Activated CD8-positive, alpha-beta T cell treated with anti-CD3 and anti-CD28 coated beads for 36 hours (primary cell): ENCODE measurements around the gene OR1E1. TPM values are rescaled to one million over a fixed set of nuclear protein-coding genes. Genes with fewer than 3 reads are reported as not detected.
"Not testable (repeated sequence)": the region's sequence is repeated elsewhere in the genome, so short reads cannot be mapped to it uniquely, and the experiment has no call there.

Source experiments
- ATAC-seq: fragments of 200-7000 bp; cut with Tn5 transposase; one replicate; pipeline ENCODE4 v1.10.0; 2021; ENCODE audit warnings: mild to moderate bottlenecking, moderate library complexity
- CTCF ChIA-PET: fragments of 350-600 bp; sonication (Branson Sonifier 250); formaldehyde crosslinking; loops from one replicate; lab custom pipeline; 2021; ENCODE audit warnings: antibody characterized with exemption; lab: Charles Lee
- POLR2A ChIA-PET: fragments of 350-600 bp; sonication (Branson Sonifier 250); formaldehyde crosslinking; loops from one replicate; lab custom pipeline; 2021; ENCODE audit warnings: antibody characterized with exemption; lab: Charles Lee
- DNase-seq: peaks from one replicate; pipeline ENCODE4 v3.0.0-alpha.2; 2020
- H3K27ac Mint-ChIP-seq: one replicate; pipeline ENCODE4 v1.8.0; 2021; ENCODE audit warnings: mild to moderate bottlenecking, mixed read lengths
- H3K27me3 Mint-ChIP-seq: one replicate; pipeline ENCODE4 v1.8.0; 2021; ENCODE audit warnings: mixed read lengths
- H3K36me3 Mint-ChIP-seq: one replicate; pipeline ENCODE4 v1.8.0; 2021; ENCODE audit warnings: low read depth, mixed read lengths
- H3K4me1 Mint-ChIP-seq: one replicate; pipeline ENCODE4 v1.8.0; 2021; ENCODE audit warnings: low read depth, mixed read lengths
- H3K4me3 Mint-ChIP-seq: one replicate; pipeline ENCODE4 v1.8.0; 2021; ENCODE audit warnings: mild to moderate bottlenecking, moderate library complexity, mixed read lengths
- H3K9me3 Mint-ChIP-seq: one replicate; pipeline ENCODE4 v1.8.0; 2021; ENCODE audit warnings: mixed read lengths
- intact Hi-C: fragments of 100-400 bp; cut with micrococcal nuclease; formaldehyde crosslinking; loops from one replicate; pipeline ENCODE4 v1.10.0; 2022
- total RNA-seq, 2 experiments: library from RNA; stranded (reverse); gene quantifications; one replicate each; pipeline ENCODE4 v1.2.3, GENCODE V29; 2021
- TF ChIP-seq, protein P1 (sequence below): fragments of 200-600 bp; IDR thresholded peaks from one replicate; pipeline ENCODE4 v1.8.0; 2022; ENCODE audit warnings: antibody characterized with exemption, mild to moderate bottlenecking

The OR1E1 gene
- total RNA-seq, 2 experiments from 2014 or later, result not detected

DNA sequence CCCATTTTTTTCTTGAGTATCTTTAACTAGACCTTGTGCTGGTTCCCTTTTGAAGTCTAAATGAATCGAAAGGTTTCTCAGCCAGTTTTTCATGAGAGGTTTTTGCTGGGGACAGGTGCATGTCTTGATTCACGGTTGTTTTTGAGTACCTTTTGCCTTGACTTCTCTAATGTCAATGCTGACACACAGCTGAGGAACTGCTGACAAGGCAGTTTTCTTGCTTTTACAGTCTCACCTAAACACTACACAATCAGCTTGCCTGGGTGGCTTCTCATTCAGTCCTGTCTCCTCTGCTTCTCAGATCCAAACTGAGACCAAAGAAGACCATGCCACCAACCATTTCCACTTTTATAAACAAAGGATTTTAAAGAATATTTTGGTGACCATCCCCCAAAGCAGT is 20.0 kb upstream of the OR1E1 start:
- TF ChIP-seq, protein P1, sequence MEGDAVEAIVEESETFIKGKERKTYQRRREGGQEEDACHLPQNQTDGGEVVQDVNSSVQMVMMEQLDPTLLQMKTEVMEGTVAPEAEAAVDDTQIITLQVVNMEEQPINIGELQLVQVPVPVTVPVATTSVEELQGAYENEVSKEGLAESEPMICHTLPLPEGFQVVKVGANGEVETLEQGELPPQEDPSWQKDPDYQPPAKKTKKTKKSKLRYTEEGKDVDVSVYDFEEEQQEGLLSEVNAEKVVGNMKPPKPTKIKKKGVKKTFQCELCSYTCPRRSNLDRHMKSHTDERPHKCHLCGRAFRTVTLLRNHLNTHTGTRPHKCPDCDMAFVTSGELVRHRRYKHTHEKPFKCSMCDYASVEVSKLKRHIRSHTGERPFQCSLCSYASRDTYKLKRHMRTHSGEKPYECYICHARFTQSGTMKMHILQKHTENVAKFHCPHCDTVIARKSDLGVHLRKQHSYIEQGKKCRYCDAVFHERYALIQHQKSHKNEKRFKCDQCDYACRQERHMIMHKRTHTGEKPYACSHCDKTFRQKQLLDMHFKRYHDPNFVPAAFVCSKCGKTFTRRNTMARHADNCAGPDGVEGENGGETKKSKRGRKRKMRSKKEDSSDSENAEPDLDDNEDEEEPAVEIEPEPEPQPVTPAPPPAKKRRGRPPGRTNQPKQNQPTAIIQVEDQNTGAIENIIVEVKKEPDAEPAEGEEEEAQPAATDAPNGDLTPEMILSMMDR, result no peak
- Mint-ChIP-seq H3K27ac (no peak overlapping the region), H3K4me3 (no peak overlapping the region), H3K36me3 (no peaks in the 10 kb centered on the region), H3K27me3 (peaks cover 14% of the 10 kb centered on the region), H3K4me1 (no peaks in the 10 kb centered on the region), H3K9me3 (no peaks in the 10 kb centered on the region)
- no peak for DNase-seq
- CTCF ChIA-PET, result interaction anchor here (0.6 kb wide), 1 partner anchor 161 kb away, joined by 3 read pairs; no protein-coding TSS in a partner anchor
- ATAC-seq, result no peak
- POLR2A ChIA-PET, result no interaction called here
- intact Hi-C loops, result no loop called here

DNA sequence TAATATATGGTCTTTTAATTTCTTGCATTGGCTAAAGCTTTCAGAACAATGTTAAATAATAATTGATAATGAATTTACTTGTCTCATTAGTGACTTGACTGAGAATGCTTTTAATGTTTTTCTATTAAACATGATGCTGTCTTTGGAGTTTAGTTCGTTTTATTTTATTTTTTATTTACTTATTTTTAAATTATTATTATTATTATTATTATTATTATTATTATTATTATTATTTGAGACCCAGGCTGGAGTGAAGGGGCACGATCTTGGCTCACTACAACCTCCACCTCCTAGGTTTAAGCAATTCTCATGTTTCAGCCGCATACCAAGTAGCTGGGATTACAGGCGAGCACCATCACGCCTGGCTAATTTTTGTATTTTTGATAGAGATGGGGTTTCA is 17.4 kb upstream of the OR1E1 start:
- H3K4me3 Mint-ChIP-seq, result no peak overlapping the region
- ChIA-PET CTCF (no interaction called here), POLR2A (no interaction called here)
- no peaks in the 10 kb centered on the region for H3K9me3 Mint-ChIP-seq
- TF ChIP-seq, protein P1, result no peak
- no peak overlapping the region for H3K27ac Mint-ChIP-seq
- H3K27me3 Mint-ChIP-seq, result peaks cover 16% of the 10 kb centered on the region
- no peaks in the 10 kb centered on the region for H3K4me1 Mint-ChIP-seq
- intact Hi-C loops, result no loop called here
- ATAC-seq (no peak), DNase-seq (no peak)
- H3K36me3 Mint-ChIP-seq, result no peaks in the 10 kb centered on the region

DNA sequence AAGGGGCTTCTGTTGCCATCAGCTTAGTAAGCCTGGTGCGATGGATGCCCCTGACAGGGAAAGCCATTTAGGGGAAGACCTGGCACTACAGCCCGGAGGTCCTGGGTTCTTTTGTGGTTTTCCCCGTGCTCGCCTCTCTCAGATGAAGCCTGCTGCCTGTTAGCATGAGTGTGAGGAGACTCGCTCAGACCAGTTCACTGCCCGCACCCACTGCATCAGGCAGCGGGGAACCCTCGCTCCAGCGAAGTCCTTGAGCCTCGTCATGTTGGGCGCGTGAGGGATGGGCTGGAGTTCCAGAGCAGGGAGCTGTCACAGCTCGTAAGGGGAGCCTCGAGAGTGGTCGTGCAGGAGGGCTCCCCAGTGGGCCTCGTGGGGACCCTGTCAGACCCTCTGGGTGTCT is 14.0 kb upstream of the OR1E1 start:
- H3K4me3 Mint-ChIP-seq, DNase-seq, CTCF ChIA-PET, intact Hi-C loops, H3K36me3 Mint-ChIP-seq, H3K27ac Mint-ChIP-seq, ATAC-seq, H3K4me1 Mint-ChIP-seq: not testable (repeated sequence)
- H3K9me3 Mint-ChIP-seq, result peaks cover 12% of the 10 kb centered on the region
- POLR2A ChIA-PET, result interaction anchor here (0.6 kb wide), 1 partner anchor 19 kb away, joined by 4 read pairs; no protein-coding TSS in a partner anchor
- peaks cover 25% of the 10 kb centered on the region for H3K27me3 Mint-ChIP-seq

DNA sequence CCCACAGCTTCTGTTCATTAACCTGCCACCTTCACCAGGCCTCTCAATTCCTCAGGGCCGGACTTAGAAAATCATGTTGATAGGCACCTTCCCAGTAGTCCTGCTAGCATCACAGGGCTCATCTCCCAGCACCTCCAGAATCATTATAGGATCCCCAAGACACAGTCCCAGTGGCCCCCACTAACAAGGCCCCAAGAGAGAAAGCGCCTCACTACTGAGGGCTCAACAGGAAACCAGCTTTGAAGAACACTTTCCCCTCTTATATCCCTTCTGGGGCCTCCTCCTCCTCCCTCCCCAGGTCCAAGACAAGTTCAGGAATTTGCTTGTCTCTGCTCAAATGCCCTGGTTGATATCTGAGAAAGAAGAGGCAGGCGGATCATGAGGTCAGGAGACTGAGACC is 12.9 kb upstream of the OR1E1 start, which contains the start of gene OR3A3:
TSS of gene OR3A3 (plus strand) at position 301 of the 400 bp plus-strand sequence.
- H3K27me3 Mint-ChIP-seq, result peaks cover 25% of the 10 kb centered on the region
- POLR2A ChIA-PET, result interaction anchor here (0.7 kb wide), 1 partner anchor 593 kb away, joined by 3 read pairs; no protein-coding TSS in a partner anchor

DNA sequence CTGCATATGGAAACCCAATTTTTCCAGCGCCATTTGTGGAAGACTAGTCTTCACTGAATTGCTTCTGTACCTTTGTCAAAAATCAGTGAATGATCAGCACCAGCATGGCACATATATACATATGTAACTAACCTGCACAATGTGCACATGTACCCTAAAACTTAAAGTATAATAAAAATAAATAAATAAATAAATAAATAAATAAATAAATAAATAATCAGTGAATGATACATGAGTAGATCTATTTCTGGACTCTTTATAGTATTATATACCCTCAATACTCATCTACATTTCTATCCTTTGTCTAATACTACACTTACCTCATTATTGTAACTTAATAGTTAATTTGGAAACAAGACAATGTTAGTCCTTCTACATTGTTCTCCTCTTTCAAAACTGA is 5.6 kb upstream of the OR1E1 start:
- ATAC-seq, H3K27me3 Mint-ChIP-seq, H3K36me3 Mint-ChIP-seq, CTCF ChIA-PET, POLR2A ChIA-PET, DNase-seq, H3K4me1 Mint-ChIP-seq, H3K4me3 Mint-ChIP-seq, intact Hi-C loops, H3K27ac Mint-ChIP-seq: not testable (repeated sequence)
- peaks cover 13% of the 10 kb centered on the region for H3K9me3 Mint-ChIP-seq

More for the DNA sequence above, 12.9 kb upstream of the OR1E1 start, which contains the start of gene OR3A3:
- ATAC-seq (no peak), DNase-seq (no peak)
- Mint-ChIP-seq H3K36me3 (no peaks in the 10 kb centered on the region), H3K4me3 (no peak within 1 kb of the TSS), H3K27ac (no peak within 1 kb of the TSS), H3K4me1 (no peaks in the 10 kb centered on the region), H3K9me3 (peaks cover 13% of the 10 kb centered on the region)
- TF ChIP-seq, protein P1, result no peak
- CTCF ChIA-PET, result no interaction called here
- intact Hi-C loops, result no loop called here

DNA sequence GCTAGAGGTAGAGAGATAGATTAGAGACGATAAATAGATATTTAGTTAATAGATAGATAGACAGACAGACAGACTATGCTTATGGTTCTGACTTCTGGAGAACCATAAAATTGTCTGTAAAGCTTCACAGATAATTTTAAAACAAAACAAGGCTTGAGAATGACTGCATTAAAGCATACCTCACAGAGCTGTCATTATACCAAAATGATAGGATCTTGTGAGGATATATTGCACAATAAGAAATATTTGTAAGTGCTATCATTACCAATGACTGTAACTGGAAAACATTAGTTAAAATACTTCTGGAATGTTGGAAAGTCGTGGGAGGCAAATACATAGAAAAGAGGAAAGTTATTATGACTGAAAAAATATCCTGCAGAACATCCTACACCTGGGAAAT is 3.6 kb upstream of the OR1E1 start:
- ChIA-PET CTCF (no interaction called here), POLR2A (interaction anchor here (0.7 kb wide), 1 partner anchor 35 kb away, joined by 3 read pairs; no protein-coding TSS in a partner anchor)
- TF ChIP-seq, protein P1, result no peak
- no peaks in the 10 kb centered on the region for H3K9me3 Mint-ChIP-seq
- intact Hi-C loops, result no loop called here
- no peak for ATAC-seq
- H3K36me3 Mint-ChIP-seq, result no peaks in the 10 kb centered on the region
- no peak overlapping the region for H3K27ac Mint-ChIP-seq
- no peak overlapping the region for H3K4me3 Mint-ChIP-seq
- H3K27me3 Mint-ChIP-seq, result peaks cover 4% of the 10 kb centered on the region
- no peak for DNase-seq
- H3K4me1 Mint-ChIP-seq, result no peaks in the 10 kb centered on the region
